ENCODE data around the gene ZNF784.

DNA sequence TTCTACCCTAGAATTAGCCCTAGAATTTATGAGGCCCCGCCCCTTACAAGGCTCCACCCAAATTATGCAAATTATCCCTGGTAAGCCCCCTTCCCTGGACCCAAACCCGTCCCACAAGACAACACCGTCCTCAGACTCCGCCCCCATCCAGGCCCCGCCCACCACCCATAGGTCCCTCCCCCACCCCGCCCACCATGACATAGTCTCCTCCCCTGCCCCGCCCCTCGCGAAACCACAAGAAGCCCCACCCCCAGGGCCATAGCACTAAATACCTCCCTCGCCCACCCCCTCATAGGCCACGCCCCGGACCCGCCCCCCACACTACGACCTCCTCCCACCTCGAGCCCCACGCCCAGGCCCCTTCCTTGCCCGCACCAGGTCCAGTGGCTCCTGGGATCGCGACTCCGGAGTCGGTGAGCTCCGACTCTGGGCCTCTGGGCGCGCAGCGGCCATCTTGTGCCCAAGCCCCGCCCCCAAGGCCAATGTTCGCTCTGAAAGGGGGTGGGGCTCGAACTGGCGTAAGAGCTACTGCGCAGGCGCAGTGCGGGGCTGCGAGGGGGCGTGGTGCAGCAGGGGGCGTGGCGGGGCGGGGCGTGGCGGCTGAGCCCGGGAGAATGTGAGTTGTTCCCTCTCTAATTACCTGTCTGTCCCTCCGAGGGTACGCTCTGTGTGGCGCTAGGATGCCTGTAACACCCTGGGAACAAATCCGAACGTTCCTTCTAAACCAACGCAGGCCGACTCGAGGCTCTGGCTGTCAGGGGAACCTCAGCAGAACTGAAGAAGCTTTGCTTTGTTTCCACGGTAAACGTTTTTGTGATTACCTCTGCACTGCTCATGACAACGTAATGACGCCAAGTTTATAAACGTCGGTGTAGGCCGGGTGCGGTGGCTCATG lies at the start of gene ZNF784:
- peak; percentile 41 to 83 (median 82) for TF ChIP-seq POLR2AphosphoS5 (IDR thresholded peaks at IDR 0.05)
- TF ChIP-seq, protein P1, sequence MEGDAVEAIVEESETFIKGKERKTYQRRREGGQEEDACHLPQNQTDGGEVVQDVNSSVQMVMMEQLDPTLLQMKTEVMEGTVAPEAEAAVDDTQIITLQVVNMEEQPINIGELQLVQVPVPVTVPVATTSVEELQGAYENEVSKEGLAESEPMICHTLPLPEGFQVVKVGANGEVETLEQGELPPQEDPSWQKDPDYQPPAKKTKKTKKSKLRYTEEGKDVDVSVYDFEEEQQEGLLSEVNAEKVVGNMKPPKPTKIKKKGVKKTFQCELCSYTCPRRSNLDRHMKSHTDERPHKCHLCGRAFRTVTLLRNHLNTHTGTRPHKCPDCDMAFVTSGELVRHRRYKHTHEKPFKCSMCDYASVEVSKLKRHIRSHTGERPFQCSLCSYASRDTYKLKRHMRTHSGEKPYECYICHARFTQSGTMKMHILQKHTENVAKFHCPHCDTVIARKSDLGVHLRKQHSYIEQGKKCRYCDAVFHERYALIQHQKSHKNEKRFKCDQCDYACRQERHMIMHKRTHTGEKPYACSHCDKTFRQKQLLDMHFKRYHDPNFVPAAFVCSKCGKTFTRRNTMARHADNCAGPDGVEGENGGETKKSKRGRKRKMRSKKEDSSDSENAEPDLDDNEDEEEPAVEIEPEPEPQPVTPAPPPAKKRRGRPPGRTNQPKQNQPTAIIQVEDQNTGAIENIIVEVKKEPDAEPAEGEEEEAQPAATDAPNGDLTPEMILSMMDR (IDR thresholded peaks at IDR 0.05): no peak

Measured in breast epithelium (tissue), 3 donors.